OCI-LY1 (cell line): ENCODE measurements around the gene LCMT2.

Experiments
- CTCF ChIP-seq: fragments of 200-600 bp; sonication (generic), shearing (Covaris generic); IDR thresholded peaks from 2 replicates; pipeline ENCODE4 v1.5.1; 2017; ENCODE audit warnings: mild to moderate bottlenecking, antibody characterized with exemption, low read length, moderate library complexity, mixed read lengths
- EZH2 ChIP-seq: fragments of 200-600 bp; sonication (generic), shearing (Covaris generic); IDR thresholded peaks from 2 replicates; pipeline ENCODE4 v1.8.0; 2017; ENCODE audit warnings: borderline replicate concordance, mixed run types, mild to moderate bottlenecking, antibody characterized with exemption, low read length, moderate library complexity, mixed read lengths

- peak; percentile 15; the same call in 1 of the 2 replicates for TF ChIP-seq CTCF
- TF ChIP-seq EZH2, result no peak
These were observed 15.9 kb upstream of the LCMT2 start for GRCh38 chr15:43346305-43346704.
